ENCODE data around the gene MYO5C.

DNA sequence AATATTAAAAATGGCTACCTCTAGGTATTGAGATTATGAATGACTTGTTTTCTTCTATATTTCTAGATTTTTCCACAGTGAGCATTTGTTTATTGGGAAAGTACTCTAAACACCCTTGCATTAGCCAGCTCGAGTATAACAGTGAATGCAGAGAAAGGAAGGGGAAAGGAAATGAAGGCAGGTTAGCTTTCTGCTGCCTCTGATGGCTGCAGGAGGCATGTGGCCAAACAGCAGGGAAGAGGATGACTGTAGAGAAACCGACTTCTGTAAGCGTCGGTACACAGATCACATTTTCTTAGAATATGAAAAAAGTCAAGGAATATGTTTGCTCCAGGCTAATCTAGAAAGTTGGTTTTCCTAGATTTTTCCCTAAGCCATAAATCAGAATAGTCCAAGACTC, 124.2 kb downstream of the MYO5C start:
- TF ChIP-seq, protein P1, sequence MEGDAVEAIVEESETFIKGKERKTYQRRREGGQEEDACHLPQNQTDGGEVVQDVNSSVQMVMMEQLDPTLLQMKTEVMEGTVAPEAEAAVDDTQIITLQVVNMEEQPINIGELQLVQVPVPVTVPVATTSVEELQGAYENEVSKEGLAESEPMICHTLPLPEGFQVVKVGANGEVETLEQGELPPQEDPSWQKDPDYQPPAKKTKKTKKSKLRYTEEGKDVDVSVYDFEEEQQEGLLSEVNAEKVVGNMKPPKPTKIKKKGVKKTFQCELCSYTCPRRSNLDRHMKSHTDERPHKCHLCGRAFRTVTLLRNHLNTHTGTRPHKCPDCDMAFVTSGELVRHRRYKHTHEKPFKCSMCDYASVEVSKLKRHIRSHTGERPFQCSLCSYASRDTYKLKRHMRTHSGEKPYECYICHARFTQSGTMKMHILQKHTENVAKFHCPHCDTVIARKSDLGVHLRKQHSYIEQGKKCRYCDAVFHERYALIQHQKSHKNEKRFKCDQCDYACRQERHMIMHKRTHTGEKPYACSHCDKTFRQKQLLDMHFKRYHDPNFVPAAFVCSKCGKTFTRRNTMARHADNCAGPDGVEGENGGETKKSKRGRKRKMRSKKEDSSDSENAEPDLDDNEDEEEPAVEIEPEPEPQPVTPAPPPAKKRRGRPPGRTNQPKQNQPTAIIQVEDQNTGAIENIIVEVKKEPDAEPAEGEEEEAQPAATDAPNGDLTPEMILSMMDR (IDR thresholded peaks at IDR 0.05 in 4 of 5, conservative IDR thresholded peaks at IDR 0.05 in 1 of 5) = no peak
- TF ChIP-seq POLR2A (IDR thresholded peaks at IDR 0.05) = no peak

Measured in gastrocnemius medialis (tissue), 4 donors.